ENCODE results near the gene NGF.
A peak's percentile ranks its signal among the peaks of the same experiment; 100 is the strongest.

The NGF gene

DNA sequence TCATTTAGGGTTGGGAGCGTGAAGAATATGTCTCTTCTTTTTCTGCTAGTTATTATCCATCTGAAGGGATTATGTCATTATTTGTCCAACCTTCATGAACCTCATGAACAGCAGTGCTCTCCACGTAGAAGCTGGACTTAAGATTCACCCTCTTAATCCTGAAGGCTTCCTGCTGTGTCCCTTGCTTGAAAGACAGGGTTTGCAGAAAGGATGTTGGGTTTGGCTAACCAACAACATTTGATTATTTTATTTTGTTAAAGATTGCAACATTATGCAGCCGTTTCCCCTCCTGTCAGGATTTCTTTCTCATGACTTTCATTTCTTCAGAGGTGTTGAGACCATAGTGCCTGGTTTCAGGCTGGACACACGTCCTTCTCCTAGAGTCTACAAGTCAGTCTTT, 75.2 kb downstream of the NGF start:
- peak; percentile 25 for DNase-seq (ENCODE audit: low read depth)
- H3K4me3 ChIP-seq (ENCODE audit: control insufficient read depth, low read depth, low read length) = no peak overlapping the region
- TF ChIP-seq, protein P1, sequence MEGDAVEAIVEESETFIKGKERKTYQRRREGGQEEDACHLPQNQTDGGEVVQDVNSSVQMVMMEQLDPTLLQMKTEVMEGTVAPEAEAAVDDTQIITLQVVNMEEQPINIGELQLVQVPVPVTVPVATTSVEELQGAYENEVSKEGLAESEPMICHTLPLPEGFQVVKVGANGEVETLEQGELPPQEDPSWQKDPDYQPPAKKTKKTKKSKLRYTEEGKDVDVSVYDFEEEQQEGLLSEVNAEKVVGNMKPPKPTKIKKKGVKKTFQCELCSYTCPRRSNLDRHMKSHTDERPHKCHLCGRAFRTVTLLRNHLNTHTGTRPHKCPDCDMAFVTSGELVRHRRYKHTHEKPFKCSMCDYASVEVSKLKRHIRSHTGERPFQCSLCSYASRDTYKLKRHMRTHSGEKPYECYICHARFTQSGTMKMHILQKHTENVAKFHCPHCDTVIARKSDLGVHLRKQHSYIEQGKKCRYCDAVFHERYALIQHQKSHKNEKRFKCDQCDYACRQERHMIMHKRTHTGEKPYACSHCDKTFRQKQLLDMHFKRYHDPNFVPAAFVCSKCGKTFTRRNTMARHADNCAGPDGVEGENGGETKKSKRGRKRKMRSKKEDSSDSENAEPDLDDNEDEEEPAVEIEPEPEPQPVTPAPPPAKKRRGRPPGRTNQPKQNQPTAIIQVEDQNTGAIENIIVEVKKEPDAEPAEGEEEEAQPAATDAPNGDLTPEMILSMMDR (conservative IDR thresholded peaks at IDR 0.05; ENCODE audit: control insufficient read depth, insufficient read depth, low read depth, low read length) = no peak

DNA sequence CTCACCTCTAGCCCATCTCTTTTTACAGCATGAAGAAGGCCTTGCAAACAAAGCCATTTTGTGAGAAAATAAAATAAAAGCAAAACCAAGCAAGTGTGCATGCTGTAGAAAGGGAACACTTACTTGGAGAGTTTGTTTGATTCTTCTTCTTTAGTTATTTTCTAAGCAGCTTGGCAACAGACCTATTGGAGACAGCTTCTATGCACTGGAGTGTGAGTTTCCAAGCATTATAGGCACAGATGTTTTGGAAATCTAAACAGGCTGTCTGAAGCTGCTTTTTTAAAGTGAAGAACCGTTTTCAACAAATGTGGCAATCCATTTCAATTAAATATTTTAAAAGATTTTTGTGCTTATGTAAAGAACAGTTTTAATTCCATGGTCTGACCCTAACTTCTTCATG, 76.6 kb downstream of the NGF start:
- DNase-seq (ENCODE audit: low read depth) = no peak
- no peak overlapping the region for H3K4me3 ChIP-seq (ENCODE audit: control insufficient read depth, low read depth, low read length)
- TF ChIP-seq, protein P1 (conservative IDR thresholded peaks at IDR 0.05; ENCODE audit: control insufficient read depth, insufficient read depth, low read depth, low read length) = no peak

DNA sequence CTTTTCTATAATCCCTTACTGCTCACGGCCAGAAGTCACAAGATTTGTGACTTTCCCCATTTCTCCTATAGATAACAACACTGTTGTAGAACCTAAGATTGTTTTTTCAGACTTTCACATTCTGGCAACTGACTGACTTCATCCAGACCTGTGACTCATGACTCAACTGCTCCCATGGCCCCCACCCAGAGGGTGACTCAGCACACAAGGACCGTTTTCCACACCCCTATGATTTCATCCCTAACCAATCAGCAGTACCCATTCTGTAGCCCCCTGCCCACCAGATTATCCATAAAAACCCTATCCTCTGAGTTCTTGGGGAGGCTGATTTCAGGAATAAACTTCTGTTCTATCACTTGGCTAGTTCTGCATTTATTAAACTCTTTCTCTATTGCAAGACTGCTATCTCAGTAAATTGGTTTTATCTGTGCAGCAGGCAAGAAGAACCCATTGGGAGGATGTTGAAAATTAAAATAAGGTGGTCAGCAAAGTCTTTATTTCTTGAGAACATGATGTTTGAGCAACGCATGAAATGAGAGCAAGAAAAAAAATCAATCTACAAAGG, 79.7 kb downstream of the NGF start:
- no peak overlapping the region for H3K4me3 ChIP-seq (ENCODE audit: control insufficient read depth, low read depth, low read length)
- DNase-seq (ENCODE audit: low read depth) = peak; percentile 92
- TF ChIP-seq, protein P1 (conservative IDR thresholded peaks at IDR 0.05; ENCODE audit: control insufficient read depth, insufficient read depth, low read depth, low read length) = no peak

DNA sequence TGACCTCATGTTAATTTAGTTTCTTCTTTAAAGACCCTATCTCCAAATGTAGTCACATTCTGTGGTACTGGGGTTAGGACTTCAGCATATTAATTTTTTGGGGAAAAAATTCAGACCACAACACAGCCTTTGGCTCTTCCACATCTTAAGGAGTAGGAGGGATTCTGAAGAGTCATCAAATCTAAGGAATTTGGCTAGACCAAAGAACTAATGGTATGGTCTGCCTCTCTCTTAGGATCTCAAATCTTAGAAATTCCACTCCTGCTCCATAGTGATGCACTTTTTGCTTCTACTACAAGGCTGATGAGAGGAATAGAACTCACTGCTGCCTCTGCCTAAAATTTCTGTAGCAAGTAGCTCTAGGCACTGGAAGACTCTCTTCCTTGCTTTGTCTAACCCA, 80.5 kb downstream of the NGF start:
- TF ChIP-seq, protein P1 (conservative IDR thresholded peaks at IDR 0.05; ENCODE audit: control insufficient read depth, insufficient read depth, low read depth, low read length) = no peak
- H3K4me3 ChIP-seq (ENCODE audit: control insufficient read depth, low read depth, low read length) = no peak overlapping the region
- DNase-seq (ENCODE audit: low read depth) = no peak

DNA sequence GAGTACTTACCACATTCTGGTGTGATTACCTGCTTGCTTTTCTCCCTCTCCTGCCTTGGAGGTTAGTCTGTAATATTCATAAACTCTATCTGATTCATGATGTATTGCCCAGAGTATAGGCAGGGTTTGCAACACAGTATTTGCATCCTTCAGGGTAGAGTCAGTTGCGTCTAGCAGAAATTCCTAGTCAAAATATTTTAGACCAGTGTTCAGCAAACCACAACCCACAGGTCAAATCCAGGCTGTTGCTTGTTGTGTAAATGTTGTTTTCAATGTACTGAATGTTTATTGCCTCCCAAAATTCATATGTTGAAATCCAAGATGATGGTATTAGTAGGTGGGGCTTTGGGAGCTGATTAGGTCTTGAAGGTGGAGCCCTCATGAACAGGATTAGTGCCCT, 82.9 kb downstream of the NGF start:
- peak; percentile 78 for DNase-seq (ENCODE audit: low read depth)
- H3K4me3 ChIP-seq (ENCODE audit: control insufficient read depth, low read depth, low read length) = no peak overlapping the region
- TF ChIP-seq, protein P1 (conservative IDR thresholded peaks at IDR 0.05; ENCODE audit: control insufficient read depth, insufficient read depth, low read depth, low read length) = no peak

DNA sequence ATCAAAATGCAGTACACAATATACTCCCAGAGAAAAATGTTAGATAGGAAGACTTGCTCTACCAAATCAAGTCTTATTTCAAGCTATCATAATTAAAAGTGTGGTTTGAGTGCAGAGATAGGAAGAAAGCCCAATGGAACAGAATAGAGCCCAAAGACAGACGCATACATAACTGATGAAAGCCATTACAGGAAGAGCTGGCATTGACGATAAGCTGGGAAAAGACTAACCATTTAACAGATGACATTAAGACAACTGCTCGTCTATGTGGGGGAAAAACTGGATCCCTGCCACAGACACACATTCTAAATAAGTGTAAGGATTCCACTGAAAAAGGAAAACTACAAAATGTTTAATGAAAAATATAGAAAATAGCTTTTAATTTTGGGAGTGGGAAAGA, 85.5 kb downstream of the NGF start:
- no peak for DNase-seq (ENCODE audit: low read depth)
- no peak overlapping the region for H3K4me3 ChIP-seq (ENCODE audit: control insufficient read depth, low read depth, low read length)
- TF ChIP-seq, protein P1 (conservative IDR thresholded peaks at IDR 0.05; ENCODE audit: control insufficient read depth, insufficient read depth, low read depth, low read length) = no peak

DNA sequence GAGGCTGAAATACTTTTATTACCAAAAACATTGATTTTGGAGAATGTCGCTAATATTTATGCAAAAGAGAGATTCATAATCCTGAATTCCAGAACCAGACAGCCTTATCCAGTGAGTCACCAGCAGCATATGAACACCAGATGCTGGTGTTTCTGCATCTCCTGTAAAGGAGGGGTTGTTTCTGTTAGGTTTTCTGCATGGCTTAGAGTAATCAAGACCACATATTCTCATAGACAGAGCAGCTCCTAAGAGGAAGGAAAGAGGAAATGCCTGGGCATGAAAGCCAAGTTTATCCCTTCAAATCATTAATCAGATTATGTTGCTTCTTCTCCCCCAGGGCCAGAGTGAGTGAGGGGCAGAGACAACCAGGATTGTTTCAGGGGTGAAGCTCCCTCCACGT, 86.2 kb downstream of the NGF start:
- DNase-seq (ENCODE audit: low read depth) = peak; percentile 96
- TF ChIP-seq, protein P1 (conservative IDR thresholded peaks at IDR 0.05; ENCODE audit: control insufficient read depth, insufficient read depth, low read depth, low read length) = no peak
- no peak overlapping the region for H3K4me3 ChIP-seq (ENCODE audit: control insufficient read depth, low read depth, low read length)
